Mammary epithelial cell (primary cell): ENCODE results near the gene MAML2.

Experiments used
- CTCF ChIP-seq, 2 donors: IDR thresholded peaks in 1 of 2; conservative IDR thresholded peaks in 1 of 2; 2 replicates each; pipeline ENCODE4 v1.5.1; 2011 to 2012; ENCODE audit warnings: inconsistent platforms in 2 of 2, low read length in 2 of 2, mild to moderate bottlenecking in 2 of 2, control low read depth in 1 of 2, low read depth in 1 of 2; ENCODE audit not compliant: insufficient read depth in 1 of 2; ENCODE audit errors: extremely low read depth in 1 of 2
- EZH2 ChIP-seq: IDR thresholded peaks from 2 replicates; pipeline ENCODE4 v1.6.1; 2012; ENCODE audit warnings: low read length, inconsistent platforms, borderline replicate concordance

- TF ChIP-seq CTCF (conservative IDR thresholded peaks at IDR 0.05 in 1 of 2, IDR thresholded peaks at IDR 0.05 in 1 of 2; ENCODE audit: extremely low read depth in 1 of 2, insufficient read depth in 1 of 2, low read depth in 1 of 2, low read length in 2 of 2): no peak
- no peak for TF ChIP-seq EZH2
Observed at GRCh38 chr11:95939091-95939490, 403.9 kb downstream of the MAML2 start.
